Psoas muscle (tissue), 8 donors: Measurements from ENCODE around the gene GYG1. TPM values are rescaled to one million over a fixed set of nuclear protein-coding genes. Genes with fewer than 3 reads are reported as not detected.
A peak's percentile ranks its signal among the peaks of the same experiment; 100 is the strongest.

Experiments
- ATAC-seq, 4 donors: fragments of 200-7000 bp; cut with Tn5 transposase; one replicate each; pipeline ENCODE4 v1.9.1; 2020; ENCODE audit warnings: moderate library complexity in 3 of 4, mild to moderate bottlenecking in 2 of 4
- DNase-seq, 2 donors: peaks; one replicate each; pipeline ENCODE4 v3.0.0-alpha.2; 2020
- H3K27ac ChIP-seq: fragments of 200-600 bp; one replicate; pipeline ENCODE4 v1.8.0; 2022
- H3K27me3 ChIP-seq, 3 donors: fragments of 200-600 bp in 1 of 3; one replicate each; pipeline versions ENCODE4 v1.6.1 to v1.8.0; 2013 to 2022; ENCODE audit warnings: low read length in 2 of 3, mild to moderate bottlenecking in 2 of 3, moderate library complexity in 1 of 3; ENCODE audit not compliant: insufficient read depth in 3 of 3
- H3K36me3 ChIP-seq, 2 donors: fragments of 200-600 bp in 1 of 2; one replicate each; pipeline versions ENCODE4 v1.6.1 to v1.8.0; 2013 to 2022; ENCODE audit warnings: low read depth in 1 of 2, mild to moderate bottlenecking in 1 of 2, moderate library complexity in 1 of 2; ENCODE audit not compliant: insufficient read depth in 1 of 2
- H3K4me1 ChIP-seq: fragments of 200-600 bp; one replicate; pipeline ENCODE4 v1.8.0; 2022
- H3K4me3 ChIP-seq: fragments of 200-600 bp; one replicate; pipeline ENCODE4 v1.8.0; 2022; ENCODE audit warnings: mild to moderate bottlenecking
- H3K9me3 ChIP-seq: fragments of 200-600 bp; one replicate; pipeline ENCODE4 v1.8.0; 2022
- CTCF ChIP-seq: fragments of 200-600 bp; IDR thresholded peaks from one replicate; pipeline ENCODE4 v1.8.0; 2022; ENCODE audit warnings: antibody characterized with exemption
- WGBS, 3 donors: extraction: QIAGEN DNeasy Blood & Tissue Kit; methylation state at CpG; one replicate each; pipeline versions ENCODE4 v1.1.6 to v1.1.7; 2013; 5-methylcytosine and 5-hydroxymethylcytosine counted together
- intact Hi-C, 2 donors: fragments of 100-400 bp; cut with DNase I; formaldehyde crosslinking; loops; one replicate each; pipeline versions ENCODE4 v1.11.0 to v1.14.2; 2022
- polyA plus RNA-seq, 3 donors: library from polyadenylated mRNA; stranded (reverse); fragments of 200-250 nt; gene quantifications; one replicate each; pipeline ENCODE4 v1.2.3, GENCODE V29; 2013
- total RNA-seq, 4 donors: library from RNA; stranded (reverse); fragmentation: NEBNext Ultra II Directional in 2 of 4; extraction: Animal tissue kit (Norgen Biotek cat#: 25700) in 2 of 4; gene quantifications; one replicate each; pipeline versions ENCODE4 v1.2.1 to v1.2.4, GENCODE V29; 2021 to 2023
- donor health status: healthy with polysubstance abuse.
- donor health status: DM: no; HTN: no; CAD: no; lungs with moderate emphysema.
- donor health status: Bipolar disorder and iron deficiency.
- donor health status: healthy.
- donor health status: DM: yes; HTN: yes; CAD: no.
- donor health status: DM: no; HTN: no; CAD: no.
- donor health status: DM: no; HTN: no; CAD: no.
- donor health status: DM: yes; HTN: yes; CAD: no.

GYG1 gene
- total and polyA plus RNA-seq, 7 donors: 164 to 550 (median 338) TPM

GRCh38 chr3:149011676-149012075 lies 20.3 kb downstream of the GYG1 start:
- H3K27ac ChIP-seq: peak overlapping the region; percentile 92
- no peak overlapping the region for H3K4me3 ChIP-seq
- H3K36me3 ChIP-seq: peaks cover 13 to 72% of the 10 kb centered on the region in 2 donors
- intact Hi-C loops: loop anchor here in 1 of 2 donors (5.0 kb wide), 1 partner anchor 54 kb away; no protein-coding TSS in a partner anchor
- 15 to 24% (median 15%) methylated on average over 5 of the region's 5 CpGs for WGBS, 3 donors
- H3K9me3 ChIP-seq: no peaks in the 10 kb centered on the region
- no peaks in the 10 kb centered on the region for H3K27me3 ChIP-seq
- peak in 1 of 2 donors; percentile 18 for DNase-seq
- peaks cover 83% of the 10 kb centered on the region for H3K4me1 ChIP-seq
- no peak for ATAC-seq
- no peak for TF ChIP-seq CTCF

GRCh38 chr3:149013726-149014125 lies 22.4 kb downstream of the GYG1 start:
- DNase-seq: no peak
- Histone ChIP-seq H3K36me3 (peaks cover 13 to 53% of the 10 kb centered on the region in 2 donors), H3K27me3 (no peaks in the 10 kb centered on the region), H3K4me1 (peaks cover 77% of the 10 kb centered on the region), H3K9me3 (no peaks in the 10 kb centered on the region), H3K27ac (peak overlapping the region; percentile 92), H3K4me3 (no peak overlapping the region)
- no peak for ATAC-seq
- no peak for TF ChIP-seq CTCF
- WGBS, 3 donors: 81 to 92% (median 82%) methylated on average over 6 of the region's 6 CpGs
- intact Hi-C loops: loop anchor here in 1 of 2 donors (5.0 kb wide), 1 partner anchor 56 kb away; no protein-coding TSS in a partner anchor

DNA sequence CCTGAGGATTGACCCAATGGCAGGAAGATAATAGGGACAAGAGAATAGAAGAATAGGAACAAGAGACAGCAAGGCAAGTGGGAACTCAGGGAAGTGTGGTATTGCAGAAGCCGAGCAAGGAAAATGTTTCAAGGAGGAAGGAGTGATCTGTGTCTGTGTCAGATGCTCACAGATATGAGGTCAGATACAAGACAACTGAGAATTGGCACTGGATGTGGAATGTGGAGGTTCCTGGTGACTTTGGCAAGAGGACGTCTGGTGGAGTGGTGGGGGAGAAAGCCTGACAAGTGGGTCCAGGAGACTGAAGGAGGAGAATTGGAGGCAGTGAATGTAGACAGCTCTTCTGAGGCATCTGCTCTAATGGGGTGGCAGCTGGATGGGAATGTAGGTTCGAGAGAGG lies 24.1 kb downstream of the GYG1 start:
- TF ChIP-seq CTCF: no peak
- Histone ChIP-seq H3K4me1 (peaks cover 76% of the 10 kb centered on the region), H3K27ac (peak overlapping the region; percentile 92), H3K36me3 (peaks cover 4 to 39% of the 10 kb centered on the region in 2 donors), H3K27me3 (no peaks in the 10 kb centered on the region), H3K9me3 (no peaks in the 10 kb centered on the region), H3K4me3 (no peak overlapping the region)
- DNase-seq: no peak
- no peak for ATAC-seq
- 32 to 53% (median 43%) methylated on average over 3 of the region's 3 CpGs for WGBS, 3 donors
- intact Hi-C loops: no loop called here

GRCh38 chr3:149016242-149016641 lies 24.9 kb downstream of the GYG1 start:
- H3K4me3 ChIP-seq: no peak overlapping the region

More at GRCh38 chr3:149016242-149016641, 24.9 kb downstream of the GYG1 start:
- intact Hi-C loops: no loop called here
- TF ChIP-seq CTCF: peak; percentile 9
- ATAC-seq (peak; percentile 11 to 39 (median 38)), DNase-seq (no peak)
- H3K27ac ChIP-seq: peak overlapping the region; percentile 92
- H3K4me1 ChIP-seq: peaks cover 74% of the 10 kb centered on the region
- H3K27me3 ChIP-seq: no peaks in the 10 kb centered on the region
- WGBS, 3 donors: 73 to 80% (median 74%) methylated on average over 1 to 2 of the region's 2 CpGs
- H3K36me3 ChIP-seq: peaks cover 4 to 34% of the 10 kb centered on the region in 2 donors
- H3K9me3 ChIP-seq: no peaks in the 10 kb centered on the region
